ENCODE measurements around the gene PLEKHG4B.

PLEKHG4B gene

DNA sequence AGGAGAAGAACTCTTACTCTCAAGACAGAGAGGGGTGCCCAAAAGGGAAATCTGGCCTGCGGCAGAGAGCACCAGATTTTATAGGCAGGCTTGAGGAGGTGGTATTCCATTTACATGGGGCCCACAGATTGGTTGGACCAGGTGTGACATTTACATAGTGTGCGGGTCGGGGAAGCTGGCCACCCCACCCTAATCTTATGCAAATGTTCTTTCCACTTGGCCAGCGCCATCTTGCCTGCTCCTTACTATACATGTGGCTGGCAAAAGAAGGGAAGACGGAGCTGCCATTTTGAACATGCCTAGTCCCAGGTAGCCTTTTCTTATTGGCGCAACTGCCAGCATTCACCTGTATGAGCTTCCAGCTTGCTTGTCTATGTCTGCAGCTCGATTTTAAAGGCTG lies 34.8 kb downstream of the PLEKHG4B start:
- no peak for DNase-seq (ENCODE audit: low read depth)
- H3K4me3 ChIP-seq (ENCODE audit: low read depth, low read length) = no peak overlapping the region
- no peak for TF ChIP-seq CTCF (IDR thresholded peaks at IDR 0.05; ENCODE audit: low read depth, low read length, missing control alignments)
- in situ Hi-C loops (cut with HindIII; ENCODE audit: low sequenced_read_pairs) = no loop called here

DNA sequence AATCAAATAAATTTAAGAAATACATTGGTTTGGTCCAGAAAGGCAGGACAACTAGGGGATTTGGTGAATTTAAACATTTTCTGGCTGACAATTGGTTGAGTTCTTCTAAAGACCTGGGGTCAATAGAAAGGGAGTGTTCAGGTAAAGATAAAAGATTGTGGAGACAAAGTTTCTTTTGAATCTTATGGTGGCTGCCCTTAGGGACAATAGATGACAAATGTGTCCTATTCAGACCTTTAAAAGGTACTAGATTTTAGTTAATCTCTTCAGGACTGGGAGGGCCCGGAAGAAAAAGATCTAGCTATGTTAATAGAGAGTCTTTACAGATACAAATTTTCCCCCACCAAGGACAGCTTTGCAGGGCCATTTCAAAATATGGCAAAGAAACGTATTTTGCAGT lies 35.9 kb downstream of the PLEKHG4B start:
- TF ChIP-seq CTCF (IDR thresholded peaks at IDR 0.05; ENCODE audit: low read depth, low read length, missing control alignments) = no peak
- no peak for DNase-seq (ENCODE audit: low read depth)
- in situ Hi-C loops (cut with HindIII; ENCODE audit: low sequenced_read_pairs) = no loop called here

GRCh38 chr5:128446-128845 lies 36.5 kb downstream of the PLEKHG4B start:
- DNase-seq (ENCODE audit: low read depth) = no peak
- in situ Hi-C loops (cut with HindIII; ENCODE audit: low sequenced_read_pairs) = no loop called here
- no peak overlapping the region for H3K4me3 ChIP-seq (ENCODE audit: low read depth, low read length)
- TF ChIP-seq CTCF (IDR thresholded peaks at IDR 0.05; ENCODE audit: low read depth, low read length, missing control alignments) = no peak

More for the DNA sequence above, 35.9 kb downstream of the PLEKHG4B start:
- no peak overlapping the region for H3K4me3 ChIP-seq (ENCODE audit: low read depth, low read length)

GRCh38 chr5:129148-129547 lies 37.2 kb downstream of the PLEKHG4B start:
- TF ChIP-seq CTCF (IDR thresholded peaks at IDR 0.05; ENCODE audit: low read depth, low read length, missing control alignments) = no peak
- in situ Hi-C loops (cut with HindIII; ENCODE audit: low sequenced_read_pairs) = no loop called here
- H3K4me3 ChIP-seq (ENCODE audit: low read depth, low read length) = no peak overlapping the region
- DNase-seq (ENCODE audit: low read depth) = no peak

- no peak overlapping the region for H3K4me3 ChIP-seq (ENCODE audit: low read depth, low read length)
- in situ Hi-C loops (cut with HindIII; ENCODE audit: low sequenced_read_pairs) = no loop called here
- no peak for TF ChIP-seq CTCF (IDR thresholded peaks at IDR 0.05; ENCODE audit: low read depth, low read length, missing control alignments)
- DNase-seq (ENCODE audit: low read depth) = peak; percentile 81
Measured at GRCh38 chr5:129820-130219, 37.9 kb downstream of the PLEKHG4B start.

DNA sequence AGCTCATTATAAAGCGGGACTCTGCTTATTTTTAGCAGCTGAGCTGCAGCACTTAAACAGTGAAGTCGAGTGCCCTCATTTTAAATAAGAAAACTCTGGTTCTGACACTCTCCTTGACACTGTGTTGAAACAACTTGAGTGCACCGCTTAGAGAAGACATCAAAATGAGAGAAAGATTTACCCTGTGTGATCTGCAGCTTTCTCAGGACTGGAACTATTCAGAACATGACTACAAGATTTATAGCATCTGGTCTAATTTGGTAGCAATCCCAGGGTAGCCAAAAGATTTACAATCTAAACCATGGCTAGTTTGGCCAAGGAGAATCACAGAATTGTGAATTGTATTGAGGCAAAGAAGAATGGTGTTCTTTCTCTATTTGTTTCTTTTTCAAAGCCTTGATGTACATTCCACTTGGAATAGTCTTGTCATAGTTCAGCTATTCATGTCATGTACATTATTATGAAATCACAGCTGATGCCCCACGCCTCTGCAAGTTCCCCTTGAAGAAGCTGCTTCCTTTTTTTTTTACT lies 38.7 kb downstream of the PLEKHG4B start:
- TF ChIP-seq CTCF (IDR thresholded peaks at IDR 0.05; ENCODE audit: low read depth, low read length, missing control alignments) = no peak
- no peak overlapping the region for H3K4me3 ChIP-seq (ENCODE audit: low read depth, low read length)
- in situ Hi-C loops (cut with HindIII; ENCODE audit: low sequenced_read_pairs) = no loop called here
- DNase-seq (ENCODE audit: low read depth) = no peak

DNA sequence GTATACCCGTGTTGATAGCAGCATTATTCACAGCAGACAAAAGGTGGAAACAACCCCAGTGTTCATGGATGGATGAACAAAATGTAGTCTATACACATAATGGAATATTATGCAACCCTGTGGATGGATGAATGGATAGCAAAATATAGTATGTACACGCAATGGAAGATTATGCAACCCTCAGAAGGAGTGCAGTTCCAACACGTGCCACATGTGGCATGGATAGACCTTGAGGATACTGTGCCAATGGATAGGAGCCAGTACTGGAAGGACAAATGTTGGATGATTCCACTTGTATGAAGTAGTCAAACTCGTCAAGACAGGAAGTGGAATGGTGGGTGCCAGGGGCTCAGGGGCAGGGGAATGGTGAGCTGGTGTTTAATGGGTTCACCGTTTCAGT lies 44.9 kb downstream of the PLEKHG4B start:
- TF ChIP-seq CTCF (IDR thresholded peaks at IDR 0.05; ENCODE audit: low read depth, low read length, missing control alignments) = no peak
- in situ Hi-C loops (cut with HindIII; ENCODE audit: low sequenced_read_pairs) = no loop called here
- no peak for DNase-seq (ENCODE audit: low read depth)

More for the DNA sequence above, 44.9 kb downstream of the PLEKHG4B start:
- H3K4me3 ChIP-seq (ENCODE audit: low read depth, low read length) = no peak overlapping the region

Measured in astrocyte of the cerebellum (primary cell).